ENCODE results near the gene C2CD2.

GRCh38 chr21:41848958-41849580 lies 104.7 kb downstream of the C2CD2 start:
- TF ChIP-seq CTCF (IDR thresholded peaks at IDR 0.05) (no peak), POLR2A (IDR thresholded peaks at IDR 0.05) (no peak)

Measured in adrenal gland (tissue), 5 donors.